Measurements from ENCODE around the gene NIPSNAP3A.

The NIPSNAP3A gene

GRCh38 chr9:104774831-104775573 is 27.5 kb downstream of the NIPSNAP3A start:
- DNase-seq, result no peak

- DNase-seq, result no peak
These were observed 28.1 kb downstream of the NIPSNAP3A start for GRCh38 chr9:104775574-104775936.

- no peak for DNase-seq
These were observed 28.5 kb downstream of the NIPSNAP3A start for GRCh38 chr9:104775976-104776375.

- DNase-seq, result no peak
These were observed 29.3 kb downstream of the NIPSNAP3A start for GRCh38 chr9:104776797-104777196.

GRCh38 chr9:104778802-104779201 is 31.3 kb downstream of the NIPSNAP3A start:
- DNase-seq, result no peak

GRCh38 chr9:104779334-104779733 is 31.9 kb downstream of the NIPSNAP3A start:
- DNase-seq, result no peak

- no peak for DNase-seq
These were observed 32.6 kb downstream of the NIPSNAP3A start for GRCh38 chr9:104779946-104780535.

GRCh38 chr9:104780796-104781395 is 33.4 kb downstream of the NIPSNAP3A start:
- no peak for DNase-seq

GRCh38 chr9:104783588-104783987 is 36.1 kb downstream of the NIPSNAP3A start:
- no peak for DNase-seq

- no peak for DNase-seq
These were observed 36.6 kb downstream of the NIPSNAP3A start for GRCh38 chr9:104784098-104784497.

GRCh38 chr9:104786293-104786692 is 38.8 kb downstream of the NIPSNAP3A start:
- no peak for DNase-seq

- DNase-seq, result no peak
These were observed 40.0 kb downstream of the NIPSNAP3A start for GRCh38 chr9:104787306-104788015.

GRCh38 chr9:104788251-104788650 is 40.8 kb downstream of the NIPSNAP3A start:
- no peak for DNase-seq

GRCh38 chr9:104794070-104794469 is 46.6 kb downstream of the NIPSNAP3A start:
- DNase-seq, result peak; percentile 24 to 36

GRCh38 chr9:104795082-104795481 is 47.6 kb downstream of the NIPSNAP3A start:
- DNase-seq, result no peak

GRCh38 chr9:104795857-104796256 is 48.4 kb downstream of the NIPSNAP3A start:
- DNase-seq, result no peak

- DNase-seq, result no peak
These were observed 50.9 kb downstream of the NIPSNAP3A start for GRCh38 chr9:104798209-104798995.

GRCh38 chr9:104800068-104800785 is 52.7 kb downstream of the NIPSNAP3A start:
- DNase-seq, result no peak

- no peak for DNase-seq
These were observed 54.6 kb downstream of the NIPSNAP3A start for GRCh38 chr9:104802110-104802509.

- no peak for DNase-seq
These were observed 55.4 kb downstream of the NIPSNAP3A start for GRCh38 chr9:104802906-104803305.

- DNase-seq, result no peak
These were observed 58.0 kb downstream of the NIPSNAP3A start for GRCh38 chr9:104805441-104805840.

- no peak for DNase-seq
These were observed 60.6 kb downstream of the NIPSNAP3A start for GRCh38 chr9:104808035-104808614.

Measured in activated T-cell treated with anti-CD3 and anti-CD28 coated beads, Interleukin-2, amount 50 U/mL, for 48 hours (primary cell).